Measurements from ENCODE around the gene GAMT.

DNA sequence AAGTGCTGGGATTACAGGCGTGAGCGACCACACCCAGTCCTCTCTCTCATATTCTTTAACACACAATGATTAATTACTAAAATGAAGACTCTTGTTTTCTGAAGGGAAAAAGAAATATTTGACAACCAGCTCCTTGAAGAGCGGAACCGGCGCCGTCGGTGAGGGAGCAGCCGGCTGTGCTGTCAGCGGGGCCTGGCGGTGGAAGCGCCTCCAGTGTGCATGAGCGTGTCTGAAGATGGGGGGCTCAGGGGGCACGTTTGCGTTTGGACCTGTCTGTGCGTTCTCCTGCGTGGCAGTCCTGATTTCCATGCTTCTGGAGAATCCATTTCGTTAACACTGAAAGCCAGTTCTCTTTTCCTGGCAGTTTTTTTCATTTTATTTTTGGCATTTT lies 24.9 kb downstream of the GAMT start:
- TF ChIP-seq POLR2A (IDR thresholded peaks at IDR 0.05; ENCODE audit: low read length): no peak
- no peak for TF ChIP-seq GATA1 (IDR thresholded peaks at IDR 0.05; ENCODE audit: low read depth, low read length)

Data from erythroblast (primary cell).